ENCODE measurements around the gene TBX5. TPM values are rescaled to one million over a fixed set of nuclear protein-coding genes. Genes with fewer than 3 reads are reported as not detected.

Gene TBX5
- total and polyA plus RNA-seq, 9 donors: 0.04 to 0.23 (median 0.17) TPM; not detected in 5

GRCh38 chr12:114368685-114369452, 37.1 kb downstream of the TBX5 start:
- H3K9me3 ChIP-seq: no peaks in the 10 kb centered on the region
- no peaks in the 10 kb centered on the region for H3K27me3 ChIP-seq
- intact Hi-C loops (cut with DNase I): no loop called here
- H3K27ac ChIP-seq: no peak overlapping the region
- no peaks in the 10 kb centered on the region for H3K4me1 ChIP-seq (ENCODE audit: insufficient read depth)
- H3K36me3 ChIP-seq: no peaks in the 10 kb centered on the region
- no peak for DNase-seq
- H3K4me3 ChIP-seq: no peak overlapping the region
- WGBS, 3 donors: 57 to 71% (median 63%) methylated on average over 8 of the region's 8 CpGs
- no peak for TF ChIP-seq EP300 (IDR thresholded peaks at IDR 0.05)
- TF ChIP-seq, protein P1, sequence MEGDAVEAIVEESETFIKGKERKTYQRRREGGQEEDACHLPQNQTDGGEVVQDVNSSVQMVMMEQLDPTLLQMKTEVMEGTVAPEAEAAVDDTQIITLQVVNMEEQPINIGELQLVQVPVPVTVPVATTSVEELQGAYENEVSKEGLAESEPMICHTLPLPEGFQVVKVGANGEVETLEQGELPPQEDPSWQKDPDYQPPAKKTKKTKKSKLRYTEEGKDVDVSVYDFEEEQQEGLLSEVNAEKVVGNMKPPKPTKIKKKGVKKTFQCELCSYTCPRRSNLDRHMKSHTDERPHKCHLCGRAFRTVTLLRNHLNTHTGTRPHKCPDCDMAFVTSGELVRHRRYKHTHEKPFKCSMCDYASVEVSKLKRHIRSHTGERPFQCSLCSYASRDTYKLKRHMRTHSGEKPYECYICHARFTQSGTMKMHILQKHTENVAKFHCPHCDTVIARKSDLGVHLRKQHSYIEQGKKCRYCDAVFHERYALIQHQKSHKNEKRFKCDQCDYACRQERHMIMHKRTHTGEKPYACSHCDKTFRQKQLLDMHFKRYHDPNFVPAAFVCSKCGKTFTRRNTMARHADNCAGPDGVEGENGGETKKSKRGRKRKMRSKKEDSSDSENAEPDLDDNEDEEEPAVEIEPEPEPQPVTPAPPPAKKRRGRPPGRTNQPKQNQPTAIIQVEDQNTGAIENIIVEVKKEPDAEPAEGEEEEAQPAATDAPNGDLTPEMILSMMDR (IDR thresholded peaks at IDR 0.05): no peak
- TF ChIP-seq POLR2A (IDR thresholded peaks at IDR 0.05): no peak

- intact Hi-C loops (cut with DNase I): no loop called here
- no peak overlapping the region for H3K4me3 ChIP-seq
- H3K9me3 ChIP-seq: no peaks in the 10 kb centered on the region
- TF ChIP-seq, protein P1 (IDR thresholded peaks at IDR 0.05): no peak
- no peak for TF ChIP-seq EP300 (IDR thresholded peaks at IDR 0.05)
- no peak for TF ChIP-seq POLR2A (IDR thresholded peaks at IDR 0.05)
- no peaks in the 10 kb centered on the region for H3K4me1 ChIP-seq (ENCODE audit: insufficient read depth)
- no peaks in the 10 kb centered on the region for H3K36me3 ChIP-seq
- no peaks in the 10 kb centered on the region for H3K27me3 ChIP-seq
- DNase-seq: no peak
- no peak overlapping the region for H3K27ac ChIP-seq
- WGBS, 3 donors: 55 to 74% (median 58%) methylated on average over 4 of the region's 4 CpGs
Observed at GRCh38 chr12:114361992-114362391, 44.0 kb downstream of the TBX5 start.

DNA sequence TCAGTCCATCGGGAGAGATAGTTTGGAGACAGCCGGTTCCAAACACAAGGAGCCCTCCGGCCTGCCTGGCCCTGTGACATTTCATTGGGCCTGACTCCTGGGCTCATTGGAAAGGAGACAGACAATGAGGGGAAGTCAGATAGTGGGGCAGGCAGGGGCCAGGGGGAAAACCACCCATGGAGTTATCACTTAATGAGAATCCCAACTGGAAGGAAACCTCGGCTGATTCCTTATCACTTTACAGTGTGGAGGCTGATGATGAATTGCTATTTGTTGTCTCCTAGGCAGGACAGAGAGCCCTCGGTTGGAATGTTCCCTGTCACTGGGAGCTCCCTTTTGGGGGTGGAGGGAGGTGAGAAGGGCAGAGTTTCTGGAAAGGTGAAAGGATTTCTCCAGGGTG, 44.4 kb downstream of the TBX5 start:
- Histone ChIP-seq H3K4me3 (no peak overlapping the region), H3K27me3 (no peaks in the 10 kb centered on the region), H3K9me3 (no peaks in the 10 kb centered on the region), H3K27ac (no peak overlapping the region), H3K4me1 (ENCODE audit: insufficient read depth) (no peaks in the 10 kb centered on the region), H3K36me3 (no peaks in the 10 kb centered on the region)
- WGBS, 3 donors: 18 to 34% (median 21%) methylated on average over 5 of the region's 5 CpGs
- DNase-seq: no peak
- intact Hi-C loops (cut with DNase I): no loop called here
- no peak for TF ChIP-seq EP300 (IDR thresholded peaks at IDR 0.05)
- TF ChIP-seq, protein P1 (IDR thresholded peaks at IDR 0.05): no peak
- TF ChIP-seq POLR2A (IDR thresholded peaks at IDR 0.05): no peak

GRCh38 chr12:114360485-114360884, 45.5 kb downstream of the TBX5 start:
- DNase-seq: no peak
- intact Hi-C loops (cut with DNase I): no loop called here
- no peak overlapping the region for H3K27ac ChIP-seq
- H3K27me3 ChIP-seq: no peaks in the 10 kb centered on the region
- H3K4me1 ChIP-seq (ENCODE audit: insufficient read depth): no peaks in the 10 kb centered on the region
- no peaks in the 10 kb centered on the region for H3K9me3 ChIP-seq
- H3K4me3 ChIP-seq: no peak overlapping the region
- H3K36me3 ChIP-seq: no peaks in the 10 kb centered on the region
- TF ChIP-seq, protein P1 (IDR thresholded peaks at IDR 0.05): no peak
- TF ChIP-seq POLR2A (IDR thresholded peaks at IDR 0.05) (no peak), EP300 (IDR thresholded peaks at IDR 0.05) (no peak)
